LNCAP (cell line): ENCODE results near the gene TNNC1.

ENCODE experiments used
- CTCF ChIP-seq: fragments of 450-650 bp; IDR thresholded peaks from 2 replicates; pipeline ENCODE4 v1.5.1; 2017; ENCODE audit warnings: mild to moderate bottlenecking

Gene TNNC1

GRCh38 chr3:52422669-52423068, 31.2 kb downstream of the TNNC1 start:
- no peak for TF ChIP-seq CTCF

GRCh38 chr3:52420388-52420787, 33.5 kb downstream of the TNNC1 start:
- no peak for TF ChIP-seq CTCF

- no peak for TF ChIP-seq CTCF
These were observed 38.0 kb downstream of the TNNC1 start for GRCh38 chr3:52415800-52416199.

- TF ChIP-seq CTCF, result no peak
These were observed 45.4 kb downstream of the TNNC1 start for GRCh38 chr3:52408466-52408865.

- TF ChIP-seq CTCF, result no peak
These were observed 46.1 kb downstream of the TNNC1 start for GRCh38 chr3:52407779-52408178.

GRCh38 chr3:52406791-52407510, 46.9 kb downstream of the TNNC1 start:
- no peak for TF ChIP-seq CTCF

- no peak for TF ChIP-seq CTCF
These were observed 47.6 kb downstream of the TNNC1 start for GRCh38 chr3:52406231-52406661.
